GM12878 (cell line): Measurements from ENCODE around the gene ZNF583. TPM values are rescaled to one million over a fixed set of nuclear protein-coding genes. Genes with fewer than 3 reads are reported as not detected.

Experiments used
- ATAC-seq: fragments of 200-7000 bp; cut with Tn5 transposase; 3 replicates; pipeline ENCODE4 v1.9.1; 2020; ENCODE audit warnings: mild to moderate bottlenecking, moderate library complexity
- BruUV-seq: library from RNA; stranded (reverse); fragments of 400-500 nt; replicated peaks from 2 replicates; lab custom pipeline; 2021; lab: Mats Ljungman, UMichigan
- CTCF ChIA-PET: fragments of 300-600 bp; sonication (Branson Sonifier 250); formaldehyde crosslinking; extraction: SDS; loops from one replicate; lab custom pipeline; 2021; ENCODE audit warnings: inconsistent platforms; lab: Yijun Ruan, JAX
- POLR2A ChIA-PET: fragments of 350-600 bp; formaldehyde crosslinking; extraction: SDS; loops from one replicate; lab custom pipeline; 2021; ENCODE audit warnings: inconsistent platforms; lab: Charles Lee
- RAD21 ChIA-PET: fragments of 300-600 bp; sonication (Branson Sonifier 250); formaldehyde crosslinking; loops from one replicate; lab custom pipeline; 2023; ENCODE audit warnings: antibody characterized with exemption; ENCODE audit not compliant: unreplicated experiment; lab: Charles Lee
- SMC1A ChIA-PET: fragments of 300-600 bp; sonication (Branson Sonifier 250); formaldehyde crosslinking; loops from one replicate; lab custom pipeline; 2023; ENCODE audit not compliant: unreplicated experiment, uncharacterized antibody; lab: Charles Lee
- DNase-seq: peaks from one replicate; pipeline ENCODE4 v3.0.0-alpha.2; 2011; ENCODE audit warnings: low read depth, low spot score
- FAIRE-seq: peaks from 3 replicates; lab custom pipeline; 2011; peaks lifted over from hg19 to GRCh38; lab: Jason Lieb, UNC
- H2AFZ ChIP-seq: 2 replicates; pipeline ENCODE4 v1.6.0; 2011; ENCODE audit warnings: low read depth, low read length, control low read depth; ENCODE audit not compliant: control insufficient read depth
- H3K27ac ChIP-seq: 2 replicates; pipeline ENCODE4 v1.5.1; 2011; ENCODE audit warnings: control low read depth; ENCODE audit not compliant: control insufficient read depth, insufficient read depth
- H3K27me3 ChIP-seq, 2 experiments: replicated peaks in 1 of 2; 2 replicates each; pipeline versions ENCODE4 v1.6.0 to v1.6.1; 2011; ENCODE audit warnings: low read length in 1 of 2; ENCODE audit not compliant: control insufficient read depth in 2 of 2, insufficient read depth in 2 of 2
- H3K36me3 ChIP-seq, 2 experiments: 2 replicates each; pipeline ENCODE4 v1.5.1; 2011; ENCODE audit warnings: low read length in 1 of 2; ENCODE audit not compliant: control insufficient read depth in 2 of 2, insufficient read depth in 2 of 2
- H3K4me1 ChIP-seq: 2 replicates; pipeline ENCODE4 v1.6.1; 2011; ENCODE audit warnings: mild to moderate bottlenecking, low read length, moderate library complexity, mixed read lengths; ENCODE audit not compliant: control insufficient read depth, insufficient read depth
- H3K4me2 ChIP-seq: 2 replicates; pipeline ENCODE4 v1.6.0; 2011; ENCODE audit warnings: control low read depth; ENCODE audit not compliant: control insufficient read depth, insufficient read depth
- H3K4me3 ChIP-seq: fragments of 200-600 bp; sonication (generic); 2 replicates; pipeline ENCODE4 v1.5.1; 2016
- H3K79me2 ChIP-seq: 2 replicates; pipeline ENCODE4 v1.6.0; 2011; ENCODE audit warnings: low read length; ENCODE audit not compliant: control insufficient read depth, insufficient read depth
- H3K9ac ChIP-seq: 2 replicates; pipeline ENCODE4 v1.8.0; 2011; ENCODE audit warnings: low read length, control low read depth, mixed read lengths; ENCODE audit not compliant: control insufficient read depth, insufficient read depth
- H3K9me3 ChIP-seq: replicated peaks from 3 replicates; pipeline ENCODE4 v1.5.1; 2011; ENCODE audit warnings: mild to moderate bottlenecking, low read length; ENCODE audit not compliant: control insufficient read depth, insufficient read depth
- H4K20me1 ChIP-seq: 2 replicates; pipeline ENCODE4 v1.6.0; 2011; ENCODE audit not compliant: control insufficient read depth, insufficient read depth
- ATF2 ChIP-seq: IDR thresholded peaks from 2 replicates; pipeline ENCODE4 v1.6.1; 2012; ENCODE audit warnings: low read length, inconsistent platforms
- MEF2A ChIP-seq: IDR thresholded peaks from 2 replicates; pipeline ENCODE4 v1.6.1; 2011; ENCODE audit warnings: low read depth, mild to moderate bottlenecking, low read length, moderate library complexity; ENCODE audit not compliant: insufficient read depth
- MEF2B ChIP-seq: fragments of 450-650 bp; IDR thresholded peaks from 2 replicates; pipeline ENCODE4 v1.6.1; 2018; ENCODE audit warnings: mild to moderate bottlenecking, moderate library complexity; ENCODE audit not compliant: partially characterized antibody, poor library complexity, severe bottlenecking
- NFIC ChIP-seq: IDR thresholded peaks from 2 replicates; pipeline ENCODE4 v1.6.1; 2012; ENCODE audit warnings: low read depth, mild to moderate bottlenecking, inconsistent platforms, low read length, moderate library complexity
- NKRF ChIP-seq: fragments of 450-650 bp; conservative IDR thresholded peaks from 2 replicates; pipeline ENCODE4 v1.6.1; 2017; ENCODE audit warnings: mild to moderate bottlenecking, moderate library complexity
- POLR2AphosphoS5 ChIP-seq: IDR thresholded peaks from 2 replicates; pipeline ENCODE4 v1.6.1; 2011; ENCODE audit warnings: mild to moderate bottlenecking, low read length, inconsistent platforms
- REST ChIP-seq: IDR thresholded peaks from 2 replicates; pipeline ENCODE4 v1.6.1; 2012; ENCODE audit warnings: mild to moderate bottlenecking, low read depth, low read length
- USF1 ChIP-seq: IDR thresholded peaks from 2 replicates; pipeline ENCODE4 v1.6.1; 2011; ENCODE audit warnings: borderline replicate concordance, low read depth, mild to moderate bottlenecking, moderate library complexity, mixed read lengths, low read length; ENCODE audit not compliant: insufficient read depth; ENCODE audit errors: extremely low read length
- ZNF622 ChIP-seq: fragments of 450-650 bp; IDR thresholded peaks from 2 replicates; pipeline ENCODE4 v1.6.1; 2017; ENCODE audit warnings: mild to moderate bottlenecking, inconsistent platforms
- WGBS: methylation state at CpG from one replicate; pipeline ENCODE4 v1.1.6; 2016; ENCODE audit warnings: low lambda C conversion rate; ENCODE audit not compliant: insufficient replicate concordance, insufficient coverage; ENCODE audit errors: missing lambda C conversion rate; 5-methylcytosine and 5-hydroxymethylcytosine counted together
- in situ Hi-C: fragments of 300-500 bp; cut with MboI; formaldehyde crosslinking; loops from 9 replicates; pipeline ENCODE4 v1.14.3; 2018; ENCODE audit warnings: mixed read lengths
- intact Hi-C: fragments of 100-400 bp; cut with micrococcal nuclease; formaldehyde crosslinking; loops from one replicate; pipeline ENCODE4 v1.14.2; 2022; ENCODE audit not compliant: unreplicated experiment
- polyA plus RNA-seq, 11 experiments: library from polyadenylated mRNA; depleted of rRNA in 4 of 11; unstranded in 6 of 11; stranded (reverse) in 5 of 11; fragments of >200 nt; fragmentation: Nextera tagmentation in 4 of 11; fragmentation: Illumina TruSeq in 1 of 11; extraction: Ambion mirVana in 4 of 11; extraction: Trizol in 1 of 11; gene quantifications; 1 replicate in 1 of 11; 2 replicates in 10 of 11; pipeline versions ENCODE4 v1.2.1 to v1.2.3, GENCODE V29; 2011 to 2016; ENCODE audit warnings: inconsistent platforms in 2 of 11, missing spikeins in 2 of 11, low read depth in 1 of 11
- total RNA-seq, 4 experiments: library from RNA; depleted of rRNA in 3 of 4; stranded (reverse); fragments of >200 nt in 3 of 4; fragmentation: Illumina TruSeq in 1 of 4; extraction: Trizol in 1 of 4; gene quantifications; 2 replicates each; pipeline versions ENCODE4 v1.2.1 to v1.2.3, GENCODE V29; 2013 to 2021

Gene ZNF583
- total and polyA plus RNA-seq, 10 of the 15 experiments (the other 5 are each of a cell fraction or from before 2014, with no cell fraction given) = 0.40 to 3.1 (median 1.4) TPM

GRCh38 chr19:56369886-56370676 is 34.1 kb upstream of the ZNF583 start (continued):
- TF ChIP-seq ATF2 (no peak), MEF2B (no peak), REST (no peak), NFIC (no peak)
- TF ChIP-seq, all 136 proteins: peak for 0

- ChIA-PET CTCF (interaction anchor here (1.1 to 1.5 kb wide), 4 partner anchors 20 to 119 kb away, joined by 3 to 6 read pairs (median 3); no protein-coding TSS in a partner anchor), SMC1A (interaction anchor here (1.4 kb wide), 1 partner anchor 20 kb away, joined by 3 read pairs; no protein-coding TSS in a partner anchor), POLR2A (no interaction called here), RAD21 (no interaction called here)
- Histone ChIP-seq H3K4me1 (no peaks in the 10 kb centered on the region), H3K9me3 (peaks cover 17% of the 10 kb centered on the region), H4K20me1 (no peaks in the 10 kb centered on the region), H3K36me3 (no peaks in the 10 kb centered on the region; a peak in 1 of 4 replicates), H2AFZ (no peak overlapping the region), H3K9ac (no peak overlapping the region), H3K4me2 (no peak overlapping the region), H3K4me3 (no peak overlapping the region), H3K27ac (no peak overlapping the region), H3K79me2 (no peaks in the 10 kb centered on the region; the same call in 1 of the 2 replicates), H3K27me3 (no peaks in the 10 kb centered on the region)
- 0% methylated on average over 1 of the region's 1 CpG for WGBS
- no peak for TF ChIP-seq ZNF622
- TF ChIP-seq NKRF = no peak
- no peak for TF ChIP-seq USF1
- TF ChIP-seq MEF2A = no peak
- no peak for TF ChIP-seq POLR2AphosphoS5
- intact Hi-C loops (no loop called here), in situ Hi-C loops (no loop called here)
- ATAC-seq = no peak
- no TSS peak for BruUV-seq
- FAIRE-seq = no peak
- DNase-seq = no peak
Measured at GRCh38 chr19:56372281-56372680, 31.9 kb upstream of the ZNF583 start.
